NCI-H2081 treated with DMSO at 0.1 percent for 48 hours (cell line): ENCODE measurements around the gene PPA2.
"Not testable (repeated sequence)": the region's sequence is repeated elsewhere in the genome, so short reads cannot be mapped to it uniquely, and the experiment has no call there.

Experiments used
- DNase-seq: peaks from one replicate; lab custom pipeline; 2025; lab: John Stamatoyannopoulos, UW

PPA2 gene

DNA sequence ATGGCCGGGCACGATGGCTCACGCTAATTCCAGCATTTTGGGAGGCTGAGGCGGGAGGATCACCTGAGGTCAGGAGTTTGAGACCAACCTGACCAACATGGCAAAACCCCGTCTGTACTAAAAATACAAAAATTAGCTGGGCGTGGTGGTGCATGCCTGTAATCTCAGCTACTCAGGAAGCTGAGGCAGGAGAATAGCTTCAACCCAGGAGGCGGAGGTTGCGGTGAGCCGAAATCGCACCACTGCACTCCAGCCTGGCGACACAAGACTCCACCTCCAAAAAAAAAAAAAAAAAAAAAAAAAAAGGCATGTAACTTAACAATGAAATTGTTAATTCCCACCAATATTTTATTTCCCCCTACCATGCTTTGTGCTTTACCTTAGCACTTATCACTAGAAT is 15.3 kb downstream of the PPA2 start:
- not testable (repeated sequence) for DNase-seq

DNA sequence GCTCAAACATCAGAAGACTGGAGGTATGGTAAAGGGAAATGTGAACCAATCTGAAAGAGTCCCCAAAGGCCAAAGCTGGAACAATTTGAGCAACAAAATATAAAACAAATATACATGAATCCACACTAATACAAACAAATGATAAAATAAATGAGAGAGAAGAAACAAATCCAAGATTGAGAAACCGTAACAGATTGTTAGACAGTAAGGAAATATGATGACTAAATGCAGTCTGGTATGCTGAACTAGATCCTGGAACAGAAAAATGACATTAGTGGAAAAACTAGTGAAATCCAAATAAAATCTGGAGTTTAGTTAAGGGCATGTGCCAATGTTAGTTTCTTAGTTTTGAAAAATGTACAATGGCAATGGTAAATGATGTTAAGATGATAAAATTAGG is 15.9 kb downstream of the PPA2 start:
- DNase-seq, result no peak

DNA sequence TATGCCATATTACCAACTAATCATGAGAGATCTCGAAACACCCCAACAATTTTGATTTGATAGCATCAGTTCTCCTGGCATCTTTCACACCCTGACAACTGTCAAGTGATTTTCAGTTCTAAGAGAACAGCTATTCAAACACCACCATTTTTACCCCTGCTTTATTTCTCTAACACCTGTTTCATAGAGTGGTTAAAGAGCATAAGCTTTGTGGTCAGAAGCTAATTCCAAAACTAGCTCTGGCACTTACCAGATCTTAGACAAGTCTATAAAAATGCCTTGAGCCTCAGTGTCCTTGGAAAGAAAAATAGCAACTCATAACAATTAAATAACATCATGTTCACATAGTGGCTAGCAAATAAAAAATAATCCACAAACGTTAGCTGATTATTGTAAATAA is 17.9 kb downstream of the PPA2 start:
- no peak for DNase-seq

DNA sequence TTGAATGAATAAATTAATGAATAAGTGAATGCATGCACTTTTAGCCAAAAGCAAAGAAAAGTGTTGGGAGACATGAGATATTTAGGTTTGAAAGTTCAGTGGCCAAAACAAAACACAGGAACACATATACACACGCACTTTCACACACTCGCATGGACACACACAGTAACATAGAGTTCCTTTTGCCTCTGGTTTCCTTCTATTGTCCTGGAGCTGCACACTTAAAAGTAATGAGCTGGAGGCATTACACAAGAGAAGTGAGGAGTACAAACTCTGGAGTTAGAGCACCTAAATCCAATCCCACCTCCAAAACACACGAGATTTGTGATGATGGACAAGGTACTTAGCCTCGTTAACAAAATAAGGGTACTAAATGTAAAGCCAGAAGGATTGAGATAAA is 18.7 kb downstream of the PPA2 start:
- DNase-seq, result no peak

DNA sequence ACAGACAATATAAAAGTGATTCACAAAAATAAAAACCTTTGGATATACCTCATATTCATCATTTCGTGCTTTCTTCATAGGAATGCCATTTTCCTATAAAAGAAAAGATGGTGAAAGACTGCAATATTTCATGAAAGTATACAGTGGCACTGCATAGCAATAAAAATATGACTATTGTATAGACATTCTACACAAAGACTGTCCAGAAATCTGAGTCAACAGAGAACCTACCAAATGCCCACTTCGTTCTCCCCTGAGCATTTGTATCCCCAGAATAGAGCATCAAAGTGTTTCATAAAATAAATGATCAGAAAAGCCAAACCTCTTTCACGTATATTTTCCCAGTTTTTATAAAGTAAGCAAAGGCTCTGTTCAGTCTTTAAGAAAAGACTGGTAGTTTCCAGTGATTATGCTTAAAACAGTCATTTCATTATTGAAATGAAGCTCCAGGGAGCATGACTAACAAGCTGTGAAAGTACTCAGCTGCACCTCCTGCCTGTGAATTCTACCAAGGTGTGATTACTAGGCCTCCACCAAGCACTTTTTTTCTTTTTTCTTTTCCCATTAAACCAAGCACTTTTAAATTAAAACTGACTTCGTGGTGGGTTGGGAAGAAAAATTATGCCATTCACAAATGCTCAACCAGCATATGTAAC is 20.2 kb downstream of the PPA2 start:
- DNase-seq, result no peak

DNA sequence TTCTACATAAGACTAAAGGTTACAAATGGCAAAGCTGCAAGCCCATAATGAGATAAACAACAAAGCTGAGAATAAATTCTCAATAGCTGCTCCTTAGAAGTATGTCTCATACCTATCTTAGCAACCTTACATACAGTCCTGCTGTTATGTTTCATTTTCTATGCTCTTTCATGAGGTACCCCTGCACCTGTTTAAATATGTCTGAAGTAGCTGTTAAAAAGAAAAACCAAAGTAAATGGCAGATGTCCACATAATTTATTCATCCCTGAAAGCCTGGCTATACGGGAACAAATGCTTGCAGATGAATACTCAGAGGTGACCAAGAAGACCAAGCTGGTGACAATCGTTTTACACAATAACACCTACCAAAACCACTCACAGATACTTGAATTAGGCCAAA is 22.5 kb downstream of the PPA2 start:
- no peak for DNase-seq

DNA sequence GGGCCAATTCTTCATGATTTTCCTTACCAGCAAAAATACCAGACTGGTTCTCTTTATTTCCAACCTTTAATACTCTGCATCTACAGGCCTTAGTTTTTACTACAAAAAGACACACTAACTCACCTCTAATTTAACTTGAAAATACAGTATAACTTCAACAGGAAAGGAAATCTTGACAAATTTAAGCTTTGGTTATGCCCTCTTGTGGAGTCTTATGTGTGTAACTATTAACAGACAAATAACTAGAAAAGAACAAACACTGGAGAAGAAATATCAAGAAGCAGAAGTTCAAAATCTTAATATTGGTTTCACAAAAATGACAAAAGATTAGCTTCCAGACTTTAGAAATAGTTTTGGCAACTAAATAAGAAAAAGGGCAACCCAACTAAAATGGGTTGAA is 33.0 kb downstream of the PPA2 start:
- no peak for DNase-seq

DNA sequence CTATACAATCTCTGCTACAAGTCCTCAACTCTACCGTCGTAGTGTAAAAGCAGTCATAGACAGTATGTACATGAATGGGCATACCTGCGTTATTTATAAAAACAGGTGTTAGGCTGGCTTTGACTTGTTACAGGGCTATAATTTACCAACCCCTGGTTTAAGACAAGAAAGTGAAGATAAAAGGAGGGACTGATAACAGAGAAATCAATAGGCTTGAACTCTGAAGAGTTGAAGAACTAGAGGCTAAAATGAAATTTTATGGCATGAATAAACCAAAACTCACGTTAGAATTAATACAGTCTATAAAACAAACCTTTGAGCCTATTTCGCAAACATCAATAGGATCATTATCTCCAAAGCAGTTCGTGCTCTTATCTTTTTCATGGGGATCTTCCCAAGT is 36.2 kb downstream of the PPA2 start:
- DNase-seq, result no peak

DNA sequence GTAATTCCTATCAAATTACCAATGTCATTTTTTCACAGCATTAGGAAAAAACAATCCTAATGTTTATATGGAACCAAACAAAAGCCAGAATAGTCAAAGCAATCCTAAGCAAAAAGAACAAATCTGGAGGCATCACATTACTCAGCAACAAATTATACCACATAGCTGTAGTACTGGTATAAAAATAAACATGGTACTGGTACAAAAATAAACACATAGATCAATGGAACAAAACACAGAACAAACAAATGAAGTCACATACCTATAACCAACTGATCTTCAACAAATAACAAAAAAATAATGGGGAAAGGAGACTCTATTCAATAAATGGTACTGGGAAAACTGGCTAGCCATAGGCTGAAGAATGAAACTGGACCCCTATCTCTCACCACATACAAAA is 37.4 kb downstream of the PPA2 start:
- DNase-seq, result no peak

DNA sequence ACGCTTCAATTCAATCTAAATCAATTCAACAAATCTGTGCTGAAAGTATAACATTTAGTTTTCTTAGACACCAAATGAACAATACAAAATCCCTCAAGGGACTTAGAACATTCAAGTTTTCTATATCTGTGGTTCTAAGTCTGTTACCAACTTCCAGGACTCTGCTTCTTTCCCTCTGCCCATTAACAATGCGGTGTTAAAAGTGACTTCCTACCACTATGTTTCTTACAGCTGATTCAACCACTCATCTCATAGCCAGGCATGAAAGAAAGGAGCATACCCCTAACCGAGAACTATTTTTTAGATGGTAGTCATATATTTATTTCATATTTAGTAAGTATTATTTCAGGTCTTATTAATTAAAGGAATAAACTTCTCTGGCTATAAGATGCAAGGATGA is 38.9 kb downstream of the PPA2 start:
- DNase-seq, result no peak

DNA sequence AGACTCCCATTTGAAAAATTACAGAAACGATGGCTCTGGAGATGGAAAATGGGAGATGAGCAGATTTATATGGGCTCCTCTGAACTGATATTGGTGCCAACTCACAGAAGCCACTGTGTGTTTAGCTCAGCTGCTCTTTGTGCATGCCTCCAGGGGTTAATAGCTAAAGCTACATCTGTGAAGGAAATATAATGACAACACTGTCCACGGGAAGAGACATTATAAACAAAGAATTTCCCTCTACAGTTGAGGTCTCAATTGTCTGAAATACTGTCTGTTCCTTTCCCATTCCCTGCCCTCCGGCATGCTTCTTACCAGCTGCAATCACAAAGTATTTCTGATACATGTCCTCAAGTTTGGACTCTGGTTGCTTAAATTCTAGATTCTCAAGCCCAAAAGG is 40.4 kb downstream of the PPA2 start:
- DNase-seq, result no peak

DNA sequence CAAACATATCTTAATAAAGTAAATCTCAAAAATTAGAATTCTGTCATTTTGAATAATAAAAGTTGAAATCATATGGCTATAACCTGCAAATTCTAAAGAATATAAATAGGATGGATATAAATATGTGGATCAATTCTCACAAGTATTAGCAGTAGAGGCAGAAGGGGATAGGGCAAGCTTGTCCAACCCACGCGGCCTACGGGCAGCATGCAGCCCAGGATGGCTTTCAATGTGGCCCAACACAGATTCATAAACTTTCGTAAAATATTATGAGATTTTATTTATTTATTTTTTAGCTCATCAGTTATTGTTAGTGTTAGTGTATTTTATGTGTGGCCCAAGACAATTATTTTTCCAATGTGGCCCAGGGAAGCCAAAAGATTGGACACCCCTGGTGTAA is 41.4 kb downstream of the PPA2 start:
- DNase-seq, result no peak

DNA sequence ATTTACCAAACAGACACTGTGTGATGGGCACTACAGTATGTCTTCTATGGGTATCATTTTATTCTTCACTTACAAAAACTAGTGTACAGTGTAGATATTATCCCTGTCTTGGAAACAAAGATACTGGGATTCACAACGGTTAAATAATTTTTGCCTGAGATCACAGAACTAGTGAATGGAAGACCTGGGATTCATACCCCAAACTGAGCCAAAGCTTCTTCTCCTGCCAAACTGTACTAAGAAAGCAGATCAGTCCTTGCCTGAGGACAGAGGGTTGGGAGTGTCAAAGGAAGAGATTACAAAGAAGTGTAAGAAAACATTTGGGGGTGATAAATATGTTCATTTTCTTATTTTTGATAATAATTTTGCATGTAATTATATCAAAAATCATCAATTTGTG is 43.1 kb downstream of the PPA2 start:
- no peak for DNase-seq

DNA sequence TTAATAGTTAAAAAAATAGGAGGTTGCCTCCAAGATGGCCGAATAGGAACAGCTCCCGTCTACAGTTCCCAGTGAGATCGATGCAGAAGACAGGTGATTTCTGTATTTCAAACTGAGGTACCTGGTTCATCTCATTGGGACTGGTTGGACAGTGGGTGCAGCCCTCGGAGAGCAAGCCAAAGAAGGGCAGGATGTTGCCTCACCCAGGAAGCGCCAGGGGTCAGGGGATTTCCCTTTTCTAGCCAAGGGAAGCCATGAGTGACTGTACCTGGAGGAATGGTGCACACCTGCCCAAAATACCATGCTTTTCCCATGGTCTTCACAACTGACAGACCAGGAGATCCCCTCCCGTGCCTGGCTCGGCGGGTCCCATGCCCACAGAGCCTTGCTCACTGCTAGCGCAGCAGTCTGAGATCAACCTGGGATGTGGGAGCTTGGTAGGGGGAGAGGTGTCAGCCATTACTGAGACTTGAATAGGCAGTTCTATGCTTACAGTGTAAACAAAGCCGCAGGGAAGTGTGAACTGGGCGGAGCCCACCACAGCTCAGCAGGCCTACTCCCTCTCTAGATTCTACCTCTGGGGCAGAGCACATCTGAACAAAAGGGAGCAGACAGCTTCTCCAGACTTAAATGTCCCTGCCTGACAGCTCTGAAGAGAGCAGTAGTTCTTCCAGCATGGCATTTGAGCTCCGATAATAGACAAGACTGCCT is 47.5 kb downstream of the PPA2 start:
- DNase-seq, result no peak

DNA sequence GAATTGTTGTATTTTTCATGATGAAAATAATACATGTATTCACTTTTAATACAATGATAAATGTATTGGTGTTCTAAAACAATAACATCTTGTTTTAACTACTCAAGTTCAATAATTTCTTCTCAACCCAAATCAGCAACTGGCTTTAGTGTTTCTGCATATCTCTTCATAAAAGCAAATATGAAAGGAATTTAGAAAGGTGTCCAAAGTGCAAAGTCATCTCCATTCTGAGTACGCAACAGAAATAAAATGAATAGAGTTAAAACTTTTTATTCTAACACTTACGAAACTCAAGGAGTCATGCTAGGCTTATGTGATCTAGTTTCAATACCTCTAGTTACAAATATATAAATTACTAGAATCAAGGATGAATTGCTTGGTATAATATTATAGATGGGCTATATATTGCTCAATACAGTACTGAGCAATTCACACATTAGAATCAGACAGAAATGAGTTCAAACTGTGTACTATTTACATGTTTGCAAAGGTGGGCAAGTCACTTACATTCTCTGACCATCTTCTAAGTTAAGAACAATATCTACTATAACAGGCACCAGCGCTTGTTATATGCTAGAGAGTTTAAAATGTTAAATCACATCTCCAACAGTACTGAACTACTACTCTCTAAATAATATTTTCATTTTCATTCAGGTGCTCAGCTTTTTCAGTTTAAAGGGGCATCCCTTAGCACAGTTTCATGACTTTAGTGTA is 51.5 kb downstream of the PPA2 start:
- no peak for DNase-seq

DNA sequence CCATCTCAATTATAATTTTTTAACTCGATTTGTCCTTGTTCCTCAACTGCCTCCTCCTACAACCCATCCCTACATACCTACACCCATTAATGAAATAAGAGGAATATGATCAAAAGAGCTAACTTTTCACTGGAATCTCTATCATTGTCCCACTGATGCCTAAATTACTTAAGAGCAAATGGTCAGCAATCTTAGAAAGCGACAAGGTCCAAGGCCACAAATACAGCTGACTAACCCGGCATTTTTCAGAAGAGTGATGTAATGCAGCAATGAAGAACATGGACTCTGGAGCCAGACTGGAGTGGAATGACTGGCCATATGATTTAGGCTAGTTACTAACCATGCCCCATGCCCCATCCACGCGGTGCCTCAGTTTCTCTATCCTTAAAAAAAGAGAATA is 56.2 kb downstream of the PPA2 start:
- DNase-seq, result no peak

DNA sequence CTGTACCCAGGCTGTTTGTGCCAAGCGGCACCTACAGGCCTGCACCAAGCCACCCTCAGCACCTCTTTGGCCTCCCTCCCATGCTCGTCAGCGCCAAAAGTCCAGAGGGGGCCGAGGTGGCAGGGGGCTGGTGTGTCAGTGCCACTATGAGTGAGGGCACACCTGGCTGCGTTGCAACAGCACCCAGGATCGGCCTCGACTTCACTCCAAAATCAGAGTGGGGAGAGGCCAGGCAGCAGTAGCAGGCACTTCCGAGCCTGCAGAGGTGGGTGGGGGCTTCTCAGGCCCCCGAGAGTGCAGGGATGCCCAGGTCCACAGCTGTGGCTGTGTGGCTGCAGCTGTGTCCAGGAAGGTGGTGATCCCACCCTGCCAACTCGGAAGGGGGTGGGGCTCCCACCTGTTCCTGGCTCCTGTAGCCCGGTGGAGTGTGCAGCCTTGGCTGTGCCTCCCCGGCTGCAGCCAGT is 58.5 kb downstream of the PPA2 start:
- DNase-seq, result no peak

DNA sequence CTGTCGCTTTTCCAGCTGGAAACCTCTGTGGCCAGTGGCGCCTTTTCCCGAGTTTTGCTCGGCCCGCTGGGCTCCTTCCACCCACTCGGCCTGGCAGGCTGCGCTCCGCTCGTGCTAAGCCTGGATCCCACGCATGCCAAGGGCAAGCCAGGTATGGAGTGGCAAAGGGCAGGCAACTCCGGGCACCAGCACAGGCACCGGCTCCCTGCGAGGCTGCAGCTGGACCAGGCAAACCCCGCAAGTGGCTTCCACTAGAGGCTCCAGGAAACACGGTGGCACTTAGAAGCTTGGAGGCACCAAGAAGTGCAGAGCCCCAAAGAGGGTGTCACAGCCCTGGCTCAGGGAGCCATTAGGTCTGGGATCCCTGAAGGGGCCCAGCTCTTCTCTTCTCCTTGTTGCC is 59.5 kb downstream of the PPA2 start:
- DNase-seq, result no peak

DNA sequence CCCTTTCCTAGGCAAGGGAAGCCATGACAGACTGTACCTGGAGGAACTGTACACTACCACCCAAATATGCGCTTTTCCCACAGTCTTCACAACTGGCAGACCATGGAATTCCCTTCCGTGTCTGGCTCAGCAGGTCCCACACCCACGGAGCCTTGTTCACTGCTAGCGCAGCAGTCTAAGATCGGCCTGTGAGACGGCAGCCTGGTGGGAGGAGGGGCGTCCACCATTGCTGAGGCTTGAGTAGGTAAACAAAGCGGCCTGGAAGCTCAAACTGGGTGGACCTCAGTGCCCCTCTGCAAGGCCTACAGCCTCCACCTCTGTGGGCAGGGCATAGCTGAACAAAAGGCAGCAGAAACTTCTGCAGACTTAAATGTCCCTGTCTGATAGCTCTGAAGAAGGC is 64.7 kb downstream of the PPA2 start:
- DNase-seq, result not testable (repeated sequence)

DNA sequence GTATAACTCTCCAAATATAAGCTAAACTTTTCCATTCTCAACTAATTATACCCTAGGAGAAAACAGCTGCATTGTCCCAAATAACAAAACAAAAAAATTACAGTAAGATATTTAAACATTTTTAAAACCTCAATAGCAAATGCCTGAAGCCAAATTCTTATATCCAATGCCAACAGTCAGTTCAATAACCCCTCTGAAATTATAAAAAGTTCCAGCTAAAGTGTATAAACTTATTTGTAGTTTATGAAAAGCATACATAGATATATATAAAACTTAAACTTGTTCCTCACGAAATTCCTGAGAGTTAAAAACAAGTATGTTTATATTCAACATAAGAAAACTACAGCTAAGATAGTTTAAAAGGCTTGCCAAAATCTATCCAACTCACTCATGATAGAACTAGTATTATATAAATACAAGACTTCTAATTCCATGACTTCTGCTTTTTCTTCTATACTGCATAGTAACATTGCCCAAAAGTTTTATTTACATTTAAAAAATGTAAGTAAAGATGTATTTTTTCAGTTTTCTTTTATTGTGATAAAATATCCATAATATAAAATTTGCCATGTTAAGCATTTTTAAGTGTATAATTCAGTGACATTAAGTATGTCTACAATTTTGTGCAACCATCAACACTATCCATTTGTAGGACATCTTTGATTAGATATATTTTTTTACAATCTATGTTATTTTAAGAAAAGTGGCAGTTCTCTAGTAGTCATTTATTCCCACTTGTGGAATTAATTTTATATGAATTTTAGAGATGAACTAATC is 72.8 kb downstream of the PPA2 start:
- DNase-seq, result no peak

DNA sequence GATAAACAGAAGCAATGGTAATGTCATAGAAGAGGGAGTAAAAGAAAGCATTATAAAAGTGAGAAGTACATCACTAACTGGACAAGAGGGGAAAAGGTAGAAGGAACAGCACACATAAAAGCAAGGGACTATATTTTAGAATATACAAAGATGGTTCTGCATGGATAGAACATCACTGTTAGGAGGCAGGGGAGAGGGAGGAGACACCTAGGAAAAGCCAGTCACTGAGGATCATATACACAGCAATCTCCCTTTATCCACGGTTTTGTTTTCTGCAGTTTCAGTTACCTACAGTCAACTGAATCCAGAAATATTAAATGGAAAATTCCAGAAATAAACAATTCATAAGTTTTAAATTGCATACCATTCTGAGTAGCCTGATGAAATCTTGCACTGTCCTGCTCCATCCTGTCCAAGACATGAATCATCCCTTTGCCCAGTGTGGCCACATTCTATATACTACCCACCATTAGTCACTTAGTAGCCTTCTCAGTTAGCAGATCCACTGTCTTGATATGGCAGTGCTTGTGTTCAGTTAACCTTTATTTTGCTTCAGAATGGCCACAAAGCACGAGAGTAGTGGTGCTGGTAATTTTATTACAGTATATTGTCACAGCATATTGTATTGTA is 74.2 kb downstream of the PPA2 start:
- no peak for DNase-seq

DNA sequence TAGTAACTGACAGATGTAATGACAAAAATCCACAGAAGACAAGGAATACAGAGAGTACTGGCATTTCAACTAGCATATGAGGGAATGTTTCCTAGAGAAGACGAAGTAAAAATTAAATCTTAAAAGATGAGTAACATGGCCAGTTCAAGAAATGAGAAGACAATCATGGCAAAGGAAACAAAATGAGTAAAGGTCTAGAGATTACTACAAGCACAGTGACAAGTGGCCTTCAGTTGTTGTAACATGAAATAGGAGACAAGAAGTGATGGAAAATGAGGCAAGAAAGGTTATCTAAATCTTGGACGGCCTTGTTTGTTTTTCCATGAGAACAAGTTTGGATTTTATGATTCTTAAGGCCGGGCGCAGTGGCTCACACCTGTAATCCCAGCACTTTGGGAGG is 81.0 kb downstream of the PPA2 start:
- no peak for DNase-seq
